Dendritic cell treated with granulocyte-macrophage colony-stimulating factor and Interleukin-4, amounts not matched to agents 40 ng/mL and 50 ng/mL, for 4 days (primary cell): Measurements from ENCODE around the gene CHD2.

Experiments
- H3K27ac Mint-ChIP-seq: one replicate; pipeline ENCODE4 v1.8.0; 2022; ENCODE audit warnings: mild to moderate bottlenecking, mixed read lengths
- H3K27me3 Mint-ChIP-seq: one replicate; pipeline ENCODE4 v1.8.0; 2022; ENCODE audit warnings: mild to moderate bottlenecking, mixed read lengths
- H3K36me3 Mint-ChIP-seq: one replicate; pipeline ENCODE4 v1.8.0; 2022; ENCODE audit warnings: low read depth, mixed read lengths
- H3K4me1 Mint-ChIP-seq: one replicate; pipeline ENCODE4 v1.8.0; 2022; ENCODE audit warnings: low read depth, mixed read lengths
- H3K4me3 Mint-ChIP-seq: one replicate; pipeline ENCODE4 v1.8.0; 2022; ENCODE audit warnings: mild to moderate bottlenecking, moderate library complexity, mixed read lengths
- H3K9me3 Mint-ChIP-seq: one replicate; pipeline ENCODE4 v1.8.0; 2022; ENCODE audit warnings: mixed read lengths
- intact Hi-C: fragments of 100-400 bp; cut with micrococcal nuclease; formaldehyde crosslinking; loops from one replicate; pipeline ENCODE4 v1.15.0; 2022

CHD2 gene

DNA sequence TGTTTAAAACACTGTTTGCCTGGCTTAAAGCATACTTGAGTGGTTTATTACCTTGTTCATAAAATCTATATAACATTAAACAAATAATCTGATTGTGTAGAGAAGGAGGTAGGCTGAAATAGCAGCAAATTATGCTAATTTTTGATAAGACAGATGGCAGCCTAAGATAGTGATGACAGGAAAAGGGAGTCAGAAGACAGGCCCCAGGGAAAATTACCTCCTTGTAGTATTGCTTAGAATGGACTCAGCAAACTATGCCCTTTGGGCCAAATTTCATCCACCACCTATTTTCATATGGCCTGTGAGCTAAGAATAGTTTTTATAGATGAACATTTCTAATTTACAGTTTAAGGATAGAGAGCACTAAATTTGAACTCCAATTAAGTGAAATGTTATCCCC lies 37.8 kb downstream of the CHD2 start:
- H3K36me3 Mint-ChIP-seq, result peaks cover 94% of the 10 kb centered on the region
- no peak overlapping the region for H3K4me3 Mint-ChIP-seq
- no peaks in the 10 kb centered on the region for H3K9me3 Mint-ChIP-seq
- peaks cover 32% of the 10 kb centered on the region for H3K4me1 Mint-ChIP-seq
- H3K27me3 Mint-ChIP-seq, result no peaks in the 10 kb centered on the region
- intact Hi-C loops, result no loop called here
- H3K27ac Mint-ChIP-seq, result peak overlapping the region; percentile 39

DNA sequence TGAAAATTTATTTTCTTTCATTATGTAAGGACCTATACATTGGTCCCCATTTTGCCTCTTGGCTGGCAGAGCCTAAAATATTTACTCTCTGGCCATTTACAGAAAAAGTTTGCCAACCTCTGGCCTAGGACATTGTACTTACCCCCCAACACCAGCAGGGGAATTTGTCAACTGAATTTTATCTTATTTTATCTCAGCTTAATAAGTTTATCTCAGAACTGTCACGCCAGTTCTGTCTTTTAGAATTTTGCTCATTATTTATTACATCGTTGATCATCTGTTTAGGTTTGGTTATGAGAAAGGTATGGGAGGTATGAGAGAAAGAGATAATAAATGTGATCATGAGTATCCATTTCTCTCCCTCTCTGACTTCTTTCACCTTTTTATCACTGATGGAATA lies 38.3 kb downstream of the CHD2 start:
- intact Hi-C loops, result no loop called here
- no peak overlapping the region for H3K27ac Mint-ChIP-seq
- H3K27me3 Mint-ChIP-seq, result no peaks in the 10 kb centered on the region
- no peaks in the 10 kb centered on the region for H3K9me3 Mint-ChIP-seq
- H3K4me1 Mint-ChIP-seq, result peaks cover 30% of the 10 kb centered on the region
- peaks cover 94% of the 10 kb centered on the region for H3K36me3 Mint-ChIP-seq
- no peak overlapping the region for H3K4me3 Mint-ChIP-seq

DNA sequence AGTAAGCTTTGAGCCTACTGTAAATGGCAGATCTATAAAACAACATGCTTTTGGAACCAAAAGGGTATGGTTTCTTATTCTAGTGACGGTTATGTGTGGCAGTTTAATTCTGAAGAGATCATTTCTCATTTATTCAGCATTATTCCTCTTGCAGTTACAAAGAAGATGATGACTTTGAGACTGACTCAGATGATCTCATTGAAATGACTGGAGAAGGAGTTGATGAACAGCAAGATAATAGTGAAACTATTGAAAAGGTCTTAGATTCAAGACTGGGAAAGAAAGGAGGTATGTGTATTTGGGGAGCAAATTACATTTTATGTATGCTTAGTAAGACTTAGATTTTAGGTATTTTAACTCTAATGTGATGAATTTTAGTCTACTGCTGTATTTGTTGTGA lies 41.5 kb downstream of the CHD2 start:
- Mint-ChIP-seq H3K9me3 (peaks cover 21% of the 10 kb centered on the region), H3K27ac (no peak overlapping the region), H3K27me3 (no peaks in the 10 kb centered on the region), H3K36me3 (peaks cover 96% of the 10 kb centered on the region), H3K4me1 (peaks cover 18% of the 10 kb centered on the region), H3K4me3 (no peak overlapping the region)
- intact Hi-C loops, result loop anchor here (5.0 kb wide), 2 partner anchors 41 to 66 kb away; no protein-coding TSS in a partner anchor

DNA sequence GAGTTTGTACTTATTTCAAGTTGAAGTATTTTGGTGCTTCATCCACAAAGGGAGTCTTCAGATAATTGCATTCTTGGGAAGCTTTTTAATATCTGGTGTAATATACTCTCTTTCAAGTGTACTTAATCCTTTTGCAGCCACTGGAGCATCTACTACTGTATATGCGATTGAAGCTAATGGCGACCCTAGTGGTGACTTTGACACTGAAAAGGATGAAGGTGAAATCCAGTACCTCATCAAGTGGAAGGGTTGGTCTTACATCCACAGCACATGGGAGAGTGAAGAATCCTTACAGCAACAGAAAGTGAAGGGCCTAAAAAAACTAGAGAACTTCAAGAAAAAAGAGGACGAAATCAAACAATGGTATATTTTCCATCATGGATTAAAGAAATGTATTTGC lies 42.6 kb downstream of the CHD2 start:
- H3K9me3 Mint-ChIP-seq, result peaks cover 31% of the 10 kb centered on the region

DNA sequence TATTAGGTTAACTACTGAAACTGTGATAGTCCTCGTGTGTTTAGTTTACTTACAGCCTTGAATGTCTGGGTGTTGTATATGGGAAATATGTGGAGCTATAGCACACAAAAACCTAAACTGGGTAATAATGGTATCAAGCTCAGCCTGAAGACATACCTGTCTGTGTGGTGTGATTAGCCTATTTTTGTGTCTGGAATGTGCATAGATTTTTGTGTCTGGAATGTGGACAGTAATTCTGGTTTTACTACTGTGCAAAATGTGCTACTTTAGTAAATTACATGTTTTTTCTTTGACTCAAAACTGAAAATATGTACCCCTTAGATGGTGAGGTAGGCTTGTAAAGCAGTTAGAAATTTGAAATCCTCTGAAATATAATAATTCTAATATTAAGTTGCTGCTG lies 43.5 kb downstream of the CHD2 start:
- no peaks in the 10 kb centered on the region for H3K27me3 Mint-ChIP-seq
- peaks cover 12% of the 10 kb centered on the region for H3K4me1 Mint-ChIP-seq
- no peak overlapping the region for H3K4me3 Mint-ChIP-seq
- H3K9me3 Mint-ChIP-seq, result peaks cover 40% of the 10 kb centered on the region
- intact Hi-C loops, result loop anchor here (5.0 kb wide), 2 partner anchors 39 to 64 kb away; no protein-coding TSS in a partner anchor
- H3K36me3 Mint-ChIP-seq, result peaks cover 96% of the 10 kb centered on the region
- H3K27ac Mint-ChIP-seq, result no peak overlapping the region

More for the DNA sequence above, 42.6 kb downstream of the CHD2 start:
- H3K4me3 Mint-ChIP-seq, result no peak overlapping the region
- H3K36me3 Mint-ChIP-seq, result peaks cover 96% of the 10 kb centered on the region
- H3K4me1 Mint-ChIP-seq, result peaks cover 12% of the 10 kb centered on the region
- intact Hi-C loops, result loop anchor here (5.0 kb wide), 2 partner anchors 40 to 65 kb away; no protein-coding TSS in a partner anchor
- H3K27ac Mint-ChIP-seq, result no peak overlapping the region
- no peaks in the 10 kb centered on the region for H3K27me3 Mint-ChIP-seq

GRCh38 chr15:92944946-92945521 lies 44.9 kb downstream of the CHD2 start:
- Mint-ChIP-seq H3K36me3 (peaks cover 97% of the 10 kb centered on the region), H3K4me1 (peaks cover 12% of the 10 kb centered on the region), H3K4me3 (no peak overlapping the region), H3K27ac (peak overlapping the region; percentile 21), H3K9me3 (peaks cover 55% of the 10 kb centered on the region), H3K27me3 (no peaks in the 10 kb centered on the region)
- intact Hi-C loops, result loop anchor here (5.0 kb wide), 2 partner anchors 37 to 62 kb away; no protein-coding TSS in a partner anchor

GRCh38 chr15:92947071-92947730 lies 47.1 kb downstream of the CHD2 start:
- no peak overlapping the region for H3K4me3 Mint-ChIP-seq
- peaks cover 56% of the 10 kb centered on the region for H3K9me3 Mint-ChIP-seq
- no peaks in the 10 kb centered on the region for H3K27me3 Mint-ChIP-seq
- peaks cover 7% of the 10 kb centered on the region for H3K4me1 Mint-ChIP-seq
- no peak overlapping the region for H3K27ac Mint-ChIP-seq
- H3K36me3 Mint-ChIP-seq, result peaks cover 100% of the 10 kb centered on the region
- intact Hi-C loops, result no loop called here

DNA sequence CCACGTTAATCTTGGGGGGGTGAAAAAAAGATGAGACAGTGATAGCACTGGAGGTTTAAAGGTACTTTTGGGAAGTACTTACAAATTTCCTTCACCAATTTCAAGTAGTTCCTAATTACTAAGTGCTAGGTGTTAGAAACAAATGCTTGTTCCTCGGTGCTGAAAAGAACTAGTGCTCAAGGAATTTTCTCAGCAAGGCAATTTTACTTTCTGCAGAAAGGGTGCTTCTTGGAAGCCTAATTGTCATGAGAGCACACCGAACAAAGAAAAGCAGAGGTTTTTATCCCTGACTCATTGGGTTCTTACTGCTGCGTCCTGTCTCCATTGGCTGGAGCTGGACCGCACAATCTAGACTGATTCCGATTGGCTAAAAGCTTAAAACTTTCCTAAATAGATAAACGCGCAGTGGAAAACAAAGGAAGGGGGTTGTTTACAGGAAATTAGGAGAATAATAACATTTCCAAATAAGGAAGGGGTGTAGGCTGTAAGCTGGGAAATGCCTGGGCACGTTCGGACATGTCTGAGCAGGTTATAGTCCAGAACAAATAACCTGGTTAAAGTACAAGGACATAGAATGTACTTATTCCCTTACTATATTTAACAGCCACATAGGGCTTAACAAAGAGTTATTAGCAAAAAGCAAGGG lies 49.6 kb downstream of the CHD2 start:
- Mint-ChIP-seq H3K4me3 (no peak overlapping the region), H3K27ac (no peak overlapping the region), H3K9me3 (peaks cover 51% of the 10 kb centered on the region), H3K36me3 (peaks cover 100% of the 10 kb centered on the region), H3K4me1 (peaks cover 6% of the 10 kb centered on the region), H3K27me3 (no peaks in the 10 kb centered on the region)
- intact Hi-C loops, result no loop called here

DNA sequence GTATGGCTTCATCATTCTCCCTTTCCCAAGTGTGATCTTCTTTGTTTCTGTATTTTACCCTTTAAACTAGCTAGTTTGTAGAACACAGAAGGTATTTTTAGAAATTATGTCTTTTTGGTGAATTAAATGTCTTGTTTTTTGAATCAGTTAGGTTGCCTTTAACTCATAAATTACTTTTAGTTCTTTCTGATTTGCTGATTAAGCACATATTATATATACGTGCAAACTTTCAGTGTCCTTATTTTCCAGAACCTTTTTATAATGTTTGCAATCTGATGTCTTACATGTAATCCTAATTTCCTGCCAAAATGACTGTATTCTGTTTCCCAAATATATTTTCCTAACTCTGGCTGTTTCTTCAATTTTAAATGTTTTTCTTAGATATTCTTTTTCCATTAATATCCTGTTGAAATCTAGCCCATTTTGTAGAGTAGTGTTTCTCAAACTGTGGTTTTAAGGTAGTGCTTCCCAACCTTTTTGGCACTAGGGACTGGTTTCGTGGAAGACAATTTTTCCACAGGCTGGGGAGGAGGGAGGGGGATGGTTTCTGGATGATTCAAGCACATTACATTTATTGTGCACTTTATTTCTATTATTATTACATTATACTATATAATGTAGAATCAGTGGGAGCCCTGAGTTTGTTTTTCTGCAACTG lies 51.8 kb downstream of the CHD2 start:
- H3K27me3 Mint-ChIP-seq, result no peaks in the 10 kb centered on the region
- peaks cover 6% of the 10 kb centered on the region for H3K4me1 Mint-ChIP-seq
- H3K4me3 Mint-ChIP-seq, result no peak overlapping the region
- intact Hi-C loops, result no loop called here
- peaks cover 33% of the 10 kb centered on the region for H3K9me3 Mint-ChIP-seq
- H3K27ac Mint-ChIP-seq, result no peak overlapping the region
- peaks cover 100% of the 10 kb centered on the region for H3K36me3 Mint-ChIP-seq

GRCh38 chr15:92952458-92952850 lies 52.3 kb downstream of the CHD2 start:
- Mint-ChIP-seq H3K4me1 (peaks cover 11% of the 10 kb centered on the region), H3K36me3 (peaks cover 100% of the 10 kb centered on the region), H3K27ac (no peak overlapping the region), H3K4me3 (no peak overlapping the region), H3K27me3 (no peaks in the 10 kb centered on the region), H3K9me3 (peaks cover 27% of the 10 kb centered on the region)
- intact Hi-C loops, result no loop called here

GRCh38 chr15:92953566-92953965 lies 53.4 kb downstream of the CHD2 start:
- Mint-ChIP-seq H3K4me3 (no peak overlapping the region), H3K27ac (no peak overlapping the region), H3K27me3 (no peaks in the 10 kb centered on the region), H3K9me3 (peaks cover 16% of the 10 kb centered on the region), H3K4me1 (peaks cover 20% of the 10 kb centered on the region), H3K36me3 (peaks cover 100% of the 10 kb centered on the region)
- intact Hi-C loops, result no loop called here

- Mint-ChIP-seq H3K27ac (no peak overlapping the region), H3K27me3 (no peaks in the 10 kb centered on the region), H3K4me3 (no peak overlapping the region), H3K4me1 (peaks cover 20% of the 10 kb centered on the region), H3K36me3 (peaks cover 100% of the 10 kb centered on the region), H3K9me3 (peaks cover 12% of the 10 kb centered on the region)
- intact Hi-C loops, result no loop called here
These were observed 53.9 kb downstream of the CHD2 start for GRCh38 chr15:92954002-92954401.

DNA sequence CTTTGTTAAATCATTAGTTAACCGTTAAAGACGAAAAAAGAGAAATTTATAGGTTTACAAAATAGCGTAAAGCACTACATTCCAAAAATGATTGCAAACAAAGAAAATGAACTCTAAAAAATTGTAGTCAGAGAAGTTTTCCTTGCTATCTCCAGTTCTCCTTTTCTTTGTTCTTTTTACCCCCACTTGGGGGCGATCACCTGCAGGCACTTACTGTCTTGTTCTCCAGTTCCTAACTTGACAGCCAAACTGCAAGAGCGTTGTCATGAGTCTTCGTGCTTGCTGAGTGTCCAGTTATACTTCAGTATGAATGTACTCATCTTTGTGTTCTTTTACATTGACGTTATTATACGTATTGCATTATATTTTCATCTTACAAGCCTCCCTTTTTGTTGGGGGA lies 54.5 kb downstream of the CHD2 start:
- H3K27ac Mint-ChIP-seq, result no peak overlapping the region

GRCh38 chr15:92955706-92956105 lies 55.6 kb downstream of the CHD2 start:
- intact Hi-C loops, result loop anchor here (5.0 kb wide), 1 partner anchor 33 kb away; no protein-coding TSS in a partner anchor
- no peak overlapping the region for H3K4me3 Mint-ChIP-seq
- H3K36me3 Mint-ChIP-seq, result peaks cover 98% of the 10 kb centered on the region
- H3K9me3 Mint-ChIP-seq, result no peaks in the 10 kb centered on the region
- H3K4me1 Mint-ChIP-seq, result peaks cover 20% of the 10 kb centered on the region
- no peak overlapping the region for H3K27ac Mint-ChIP-seq
- H3K27me3 Mint-ChIP-seq, result no peaks in the 10 kb centered on the region

More for the DNA sequence above, 54.5 kb downstream of the CHD2 start:
- Mint-ChIP-seq H3K36me3 (peaks cover 100% of the 10 kb centered on the region), H3K9me3 (peaks cover 6% of the 10 kb centered on the region), H3K4me3 (no peak overlapping the region), H3K4me1 (peaks cover 20% of the 10 kb centered on the region), H3K27me3 (no peaks in the 10 kb centered on the region)
- intact Hi-C loops, result no loop called here
